Fibroblast of villous mesenchyme (primary cell): ENCODE measurements around the gene DUS4L. TPM values are rescaled to one million over a fixed set of nuclear protein-coding genes. Genes with fewer than 3 reads are reported as not detected.

Source experiments
- small RNA-seq: library from RNA; depleted of rRNA; stranded (forward); fragments of <200 nt; gene quantifications from one replicate; pipeline ENCODE3, GENCODE V24; 2012
- total RNA-seq: library from RNA; depleted of rRNA; stranded (reverse); fragments of >200 nt; gene quantifications from 2 replicates; pipeline ENCODE4 v1.2.3, GENCODE V29; 2012

Gene DUS4L
- total RNA-seq, 1 donor, result 10.4 TPM

Small RNA genes lying within 50 kb of the gene (small RNA-seq; reads per million reads assigned to genes)
- gene RF01233, result not detected

Other genes starting within 250 kb of the DUS4L start
- gene GPR22, start 93.9 kb upstream of the DUS4L start, total RNA-seq, result under 0.01 TPM in 1 of 2 replicates, not detected in the other
- 27.7 and 32.0 TPM in 2 replicates for gene COG5, start 51 bp upstream of the DUS4L start, total RNA-seq
- gene BCAP29, start 16.3 kb downstream of the DUS4L start, total RNA-seq, result 50.6 and 62.2 TPM in 2 replicates
- under 0.01 and 0.32 TPM in 2 replicates for gene SLC26A4, start 96.9 kb downstream of the DUS4L start, total RNA-seq
- gene CBLL1, start 180.2 kb downstream of the DUS4L start, total RNA-seq, result 30.3 and 36.3 TPM in 2 replicates
- gene SLC26A3, start 239.3 kb downstream of the DUS4L start, total RNA-seq, result not detected in 2 replicates